HG02973 (cell line): ENCODE measurements around the gene CCDC8.
"Not testable (repeated sequence)": the region's sequence is repeated elsewhere in the genome, so short reads cannot be mapped to it uniquely, and the experiment has no call there.

ENCODE experiments used
- ATAC-seq: cut with Tn5 transposase; IDR thresholded peaks from one replicate; pipeline ENCODE4 v1.9.1; 2021; ENCODE audit warnings: moderate library complexity; ENCODE audit not compliant: unreplicated experiment

Gene CCDC8

DNA sequence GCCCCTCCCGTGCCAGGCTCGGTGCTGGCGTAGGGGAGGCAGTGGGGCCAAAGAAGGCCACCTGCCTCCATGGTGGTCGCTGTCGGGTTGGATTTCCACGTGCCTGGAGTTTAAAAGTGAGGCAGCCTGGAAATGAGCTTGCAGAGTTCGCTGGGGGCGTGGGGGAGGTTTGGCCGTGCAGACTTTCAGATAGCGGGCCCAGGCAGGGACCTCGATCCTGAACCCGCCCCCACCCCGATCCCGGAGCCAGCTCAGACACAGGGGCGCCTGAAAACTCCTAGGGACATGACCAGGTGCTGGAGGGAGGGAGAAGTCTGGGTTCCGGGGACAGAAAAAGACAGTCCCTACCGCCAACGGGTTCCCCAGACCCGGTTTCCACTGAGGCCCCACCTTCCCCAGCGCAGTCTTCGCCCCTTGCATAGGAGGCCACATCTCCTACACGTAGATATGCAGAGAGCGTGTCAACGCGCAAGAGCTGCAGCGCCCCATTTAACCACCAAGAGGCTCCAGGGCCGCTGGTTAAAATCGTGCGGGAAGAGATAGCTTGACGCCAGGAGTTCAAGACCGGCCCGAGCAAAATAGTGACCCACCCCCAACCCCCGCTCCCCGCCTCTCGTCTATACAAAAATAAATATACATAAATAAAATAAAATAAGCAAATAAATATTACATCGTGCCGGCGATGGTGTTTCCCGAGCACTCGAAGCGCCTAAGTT, 8.5 kb downstream of the CCDC8 start:
- no peak for ATAC-seq

DNA sequence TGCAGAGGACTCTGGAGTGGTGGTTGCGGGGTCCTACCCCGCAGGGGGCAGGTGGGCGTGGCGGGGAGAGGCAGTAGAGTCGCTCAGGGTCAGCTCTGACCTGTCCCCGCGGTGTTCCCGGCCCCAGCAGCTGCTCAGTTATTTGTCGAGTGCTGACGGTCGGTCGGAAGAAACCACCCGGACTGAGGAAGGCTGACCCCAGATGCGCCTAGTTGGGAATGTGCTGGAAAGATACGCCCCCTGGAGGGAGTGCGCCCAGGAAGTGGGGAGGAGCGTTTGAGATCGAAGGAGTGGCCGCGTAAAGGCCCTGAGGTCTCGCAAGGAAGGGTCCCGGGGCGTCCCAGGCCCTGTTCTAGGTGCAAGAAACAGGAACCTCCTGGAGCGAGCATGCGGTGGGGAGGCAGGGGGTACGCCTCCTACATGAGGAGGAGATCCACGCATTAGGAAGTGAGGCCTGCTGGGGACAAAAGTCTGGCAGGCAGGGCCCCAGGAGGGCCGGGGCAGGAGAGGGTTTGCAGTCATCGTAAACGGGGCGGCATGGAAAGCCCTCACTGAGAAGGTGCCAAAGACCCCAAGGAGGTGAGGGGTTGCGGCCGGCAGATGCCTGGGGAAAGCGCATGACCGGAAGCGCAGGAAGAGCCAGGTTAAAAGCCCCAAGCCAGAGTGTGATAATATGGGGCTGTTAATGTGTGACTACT, 9.2 kb downstream of the CCDC8 start:
- ATAC-seq, result no peak

DNA sequence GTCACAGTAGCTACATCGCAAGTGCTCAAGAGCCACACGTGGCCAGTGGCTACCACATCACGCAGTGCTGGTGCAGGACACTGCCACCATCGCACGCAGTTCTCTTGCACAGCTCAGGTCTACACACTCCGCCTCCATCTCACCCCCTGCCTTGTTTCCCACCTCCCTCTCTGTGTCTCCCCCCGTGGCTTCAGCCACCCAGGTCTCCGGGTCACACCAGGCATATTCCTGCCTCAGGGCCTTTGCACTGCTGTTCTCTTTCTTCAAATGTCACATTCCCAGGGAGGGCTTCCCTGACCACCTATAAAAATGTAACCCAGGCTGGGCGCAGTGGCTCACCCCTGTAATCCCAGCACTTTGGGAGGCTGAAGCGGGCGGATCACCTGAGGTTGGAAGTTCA, 10.6 kb downstream of the CCDC8 start:
- ATAC-seq, result no peak

DNA sequence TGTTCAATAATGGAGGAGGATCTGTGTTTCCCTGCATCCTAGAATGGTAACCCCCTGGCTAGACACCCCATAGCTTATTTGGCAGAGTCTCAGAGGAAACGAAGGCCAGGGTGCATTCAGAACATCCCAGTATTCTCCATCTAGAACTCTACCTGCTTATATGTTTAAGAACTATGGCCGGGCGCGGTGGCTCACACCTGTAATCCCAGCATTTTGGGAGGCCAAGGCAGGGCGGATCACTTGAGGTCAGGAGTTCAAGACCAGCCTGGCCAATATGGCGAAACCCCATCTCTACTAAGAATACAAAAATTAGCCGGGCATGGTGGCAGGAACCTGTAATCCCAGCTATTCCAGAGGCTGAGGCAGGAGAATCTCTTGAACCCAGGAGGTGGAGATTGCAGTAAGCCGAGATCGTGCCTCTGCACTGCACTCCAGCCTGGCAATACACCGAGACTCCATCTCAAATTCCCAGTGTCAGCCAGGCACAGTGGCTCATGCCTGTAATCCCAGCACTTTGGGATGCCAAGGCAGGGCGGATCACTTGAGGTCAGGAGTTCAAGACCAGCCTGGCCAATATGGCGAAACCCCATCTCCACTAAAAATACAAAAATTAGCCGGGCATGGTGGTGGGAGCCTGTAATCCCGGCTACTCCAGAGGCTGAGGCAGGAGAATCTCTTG, 15.4 kb downstream of the CCDC8 start:
- ATAC-seq, result not testable (repeated sequence)

DNA sequence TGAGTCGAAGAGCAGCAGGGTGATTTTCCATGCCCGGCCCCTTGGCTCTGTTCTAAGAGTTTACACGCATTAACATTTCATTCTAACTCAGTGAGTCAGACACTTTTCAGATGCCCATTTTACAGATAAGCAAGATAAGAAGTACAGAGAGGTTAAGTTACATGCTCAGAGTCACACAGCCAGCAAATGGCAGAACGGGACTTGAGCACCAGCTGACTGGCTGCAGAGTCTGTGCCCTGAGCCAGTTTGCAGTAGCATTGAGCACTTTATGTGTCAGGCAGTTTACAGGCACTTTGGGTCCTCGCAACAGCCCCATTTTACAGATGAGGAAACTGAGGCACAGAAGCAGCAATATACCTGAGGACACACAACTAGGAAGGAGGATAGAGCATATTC, 19.0 kb downstream of the CCDC8 start:
- ATAC-seq, result no peak

DNA sequence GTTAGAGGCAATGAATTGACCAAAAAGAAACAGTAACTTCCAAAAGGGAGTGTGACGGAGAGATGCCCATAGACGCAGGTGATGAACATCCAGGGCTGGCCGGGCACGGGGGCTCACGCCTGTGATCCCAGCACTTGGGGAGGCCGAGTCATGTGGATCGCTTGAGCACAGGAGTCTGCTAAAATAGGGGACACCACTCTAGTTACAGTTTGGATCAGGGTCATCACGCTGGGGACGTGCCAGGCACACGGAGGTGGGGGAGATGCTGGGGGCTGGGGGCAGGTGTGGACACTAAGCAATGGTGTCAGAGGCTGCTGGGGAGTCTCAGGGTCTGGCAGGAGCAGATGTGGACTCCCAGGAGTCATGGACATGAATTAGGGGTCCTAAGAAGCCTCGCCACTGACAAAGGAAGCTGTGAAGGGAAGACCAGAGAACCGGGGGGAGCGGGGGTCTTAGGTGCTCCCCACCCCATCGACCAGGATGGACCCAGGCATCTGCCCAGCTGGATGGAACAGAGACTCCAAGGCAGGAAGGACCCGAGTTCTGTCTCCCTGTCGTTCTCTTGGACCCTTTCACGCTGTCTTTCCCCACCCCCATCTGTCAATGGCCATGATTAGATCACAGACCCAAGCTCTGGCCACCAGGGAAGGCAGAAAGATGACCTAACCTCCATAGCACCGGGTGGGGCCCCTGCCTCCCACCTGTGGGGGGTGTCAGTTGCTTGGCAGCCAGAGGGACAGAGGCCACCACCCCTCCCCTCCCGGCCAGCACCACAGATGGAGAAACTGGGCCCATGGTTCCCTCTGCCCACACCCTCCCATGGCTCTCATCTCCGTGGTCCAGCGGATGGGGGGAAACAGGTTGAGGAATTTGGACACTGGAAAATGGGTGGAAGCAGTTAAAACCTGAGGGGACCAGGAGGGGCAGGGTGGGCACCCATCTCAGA, 19.6 kb downstream of the CCDC8 start:
- no peak for ATAC-seq

DNA sequence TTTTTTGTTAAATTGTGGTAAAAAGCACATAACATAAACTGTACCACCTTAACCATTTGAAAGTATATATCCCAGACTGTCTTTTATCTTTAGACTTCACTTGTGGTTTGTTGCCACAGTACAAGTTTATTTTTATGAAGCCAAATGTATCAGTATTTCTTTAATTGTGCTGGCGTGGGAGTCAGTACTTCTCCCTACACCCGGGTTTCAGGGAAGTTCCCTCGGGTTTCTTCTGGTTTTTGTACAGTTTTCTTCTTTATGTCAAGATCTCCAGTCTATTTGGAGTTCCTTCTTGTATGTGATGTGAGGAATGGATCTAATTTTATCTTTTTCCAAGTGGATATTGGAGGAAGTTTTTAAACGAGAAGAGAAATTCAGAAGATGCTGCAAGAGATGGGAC, 20.5 kb downstream of the CCDC8 start:
- ATAC-seq, result no peak

DNA sequence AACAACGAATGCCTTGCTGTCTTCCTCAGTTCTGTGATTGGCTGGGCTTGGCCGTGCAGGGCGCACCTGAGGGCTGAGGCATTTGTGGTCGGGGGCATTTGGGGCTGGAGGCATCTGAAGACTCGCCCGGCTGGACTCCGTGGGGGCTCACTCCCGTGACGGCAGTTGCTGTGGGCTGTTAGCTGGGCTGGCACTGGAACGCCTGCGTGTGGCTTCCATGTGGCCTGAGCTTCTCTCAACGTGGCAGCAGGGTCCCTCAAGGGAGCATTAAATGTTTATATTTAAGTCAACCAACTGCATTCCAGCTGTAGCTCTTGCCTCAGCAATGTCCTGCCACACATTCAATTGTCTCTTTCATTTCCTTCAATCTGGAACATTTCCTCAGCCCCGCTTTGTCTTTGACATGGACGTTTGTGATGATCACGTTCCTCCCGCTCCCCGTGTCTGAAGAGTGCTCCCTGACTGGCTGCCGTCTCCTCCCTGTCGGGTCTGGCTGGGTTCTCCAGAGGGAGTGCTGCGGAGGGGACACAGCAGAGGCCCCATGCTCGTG, 21.0 kb downstream of the CCDC8 start:
- no peak for ATAC-seq

DNA sequence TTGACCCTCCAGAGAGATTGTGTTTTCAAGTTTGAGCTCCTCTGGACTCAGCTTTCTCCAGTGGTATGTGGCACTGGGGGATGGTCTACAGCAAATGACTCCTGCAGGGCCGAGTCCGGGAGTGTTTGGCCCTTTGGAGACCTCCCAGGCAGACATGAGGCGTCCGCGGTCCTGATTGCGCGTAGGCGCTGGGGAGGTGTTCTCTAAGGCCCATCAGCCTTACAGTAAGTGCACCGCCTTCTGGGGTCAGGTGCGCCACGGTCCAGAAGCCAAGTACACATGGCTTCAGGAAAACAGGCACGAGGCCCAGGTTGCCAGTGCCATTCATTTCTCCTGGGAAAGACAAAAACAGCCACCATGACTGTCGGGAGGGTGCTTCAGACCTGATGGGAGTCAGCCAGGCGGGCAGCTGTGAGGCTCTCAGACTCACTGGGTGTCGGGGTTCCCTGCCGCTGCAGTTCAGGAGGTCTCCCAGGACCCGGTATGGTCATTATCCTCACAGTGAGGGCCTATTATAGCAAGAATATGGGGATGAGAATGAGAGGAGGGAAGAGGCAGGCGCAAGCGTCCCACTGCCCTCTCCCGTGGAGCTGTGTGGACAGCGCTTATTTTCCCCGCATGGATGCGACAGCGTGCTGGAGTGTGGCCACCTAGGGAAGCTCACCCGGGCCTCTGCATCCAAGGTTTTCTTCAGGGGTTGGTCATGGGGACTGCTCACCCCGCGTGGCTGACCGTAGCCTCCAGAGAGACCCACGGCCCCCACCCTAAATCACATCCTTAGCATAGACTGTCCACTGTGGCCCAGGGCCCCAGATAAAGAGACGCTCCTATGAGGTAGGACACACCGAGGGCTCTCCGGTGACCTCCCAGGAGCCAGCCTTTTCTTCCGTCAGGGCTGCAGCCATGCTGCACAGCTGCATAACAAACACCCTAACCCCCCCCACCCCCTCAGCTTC, 21.8 kb downstream of the CCDC8 start:
- no peak for ATAC-seq

DNA sequence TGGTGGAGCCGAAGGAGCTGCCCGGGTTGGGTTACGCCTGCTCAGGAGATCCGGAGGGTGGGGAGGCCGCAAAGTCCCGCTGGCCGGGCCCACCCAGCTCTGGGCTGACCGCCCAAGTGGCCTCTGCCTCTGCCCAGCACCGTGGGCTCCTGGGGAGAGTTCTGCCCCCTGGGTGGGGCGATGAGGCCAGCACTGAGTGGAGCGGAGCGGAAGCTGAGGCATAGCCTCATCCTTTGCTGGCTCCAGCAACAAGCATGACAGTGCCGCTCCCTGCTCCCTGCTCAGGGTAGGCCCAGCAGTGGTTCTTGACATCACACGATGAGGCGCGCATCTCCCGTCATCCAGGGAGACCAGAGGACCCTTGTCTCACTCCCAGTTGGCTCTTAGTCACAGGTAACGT, 22.5 kb downstream of the CCDC8 start:
- no peak for ATAC-seq

DNA sequence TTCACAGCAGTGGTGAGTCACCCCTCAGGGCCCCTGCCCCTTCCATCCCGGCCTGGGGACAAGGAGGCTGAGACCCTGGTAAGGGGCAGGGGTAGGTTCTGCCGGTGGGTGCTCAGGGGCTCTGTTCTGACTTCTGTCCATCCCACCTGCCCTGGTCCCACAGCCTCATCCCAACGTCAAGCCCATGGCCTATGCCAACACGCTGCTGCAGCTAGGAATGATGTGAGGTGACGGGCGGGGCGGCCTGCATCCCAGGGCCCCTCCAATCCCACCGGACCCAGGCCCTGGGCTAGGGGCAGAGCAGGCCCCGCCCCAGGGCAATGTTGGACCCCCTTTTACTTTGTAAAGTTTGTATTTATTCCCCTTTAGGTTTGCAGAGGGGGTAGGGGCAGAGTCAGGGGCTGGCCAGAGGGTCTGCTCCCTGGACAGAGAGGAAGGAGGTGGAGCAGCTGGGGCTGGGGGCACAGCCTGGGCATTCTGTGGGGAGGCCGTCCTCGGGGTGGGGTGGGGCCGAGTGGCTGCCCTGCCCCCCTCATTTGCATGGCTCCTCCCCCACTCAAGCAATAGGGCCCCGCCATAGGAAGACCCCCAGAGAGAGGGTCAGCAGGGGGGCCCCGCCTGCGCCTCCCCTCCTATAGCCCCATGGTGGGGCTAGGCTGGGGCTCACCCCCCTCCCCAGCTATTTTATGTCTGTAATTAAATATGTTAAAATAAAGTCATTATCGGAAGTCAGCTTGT, 23.1 kb downstream of the CCDC8 start:
- no peak for ATAC-seq

DNA sequence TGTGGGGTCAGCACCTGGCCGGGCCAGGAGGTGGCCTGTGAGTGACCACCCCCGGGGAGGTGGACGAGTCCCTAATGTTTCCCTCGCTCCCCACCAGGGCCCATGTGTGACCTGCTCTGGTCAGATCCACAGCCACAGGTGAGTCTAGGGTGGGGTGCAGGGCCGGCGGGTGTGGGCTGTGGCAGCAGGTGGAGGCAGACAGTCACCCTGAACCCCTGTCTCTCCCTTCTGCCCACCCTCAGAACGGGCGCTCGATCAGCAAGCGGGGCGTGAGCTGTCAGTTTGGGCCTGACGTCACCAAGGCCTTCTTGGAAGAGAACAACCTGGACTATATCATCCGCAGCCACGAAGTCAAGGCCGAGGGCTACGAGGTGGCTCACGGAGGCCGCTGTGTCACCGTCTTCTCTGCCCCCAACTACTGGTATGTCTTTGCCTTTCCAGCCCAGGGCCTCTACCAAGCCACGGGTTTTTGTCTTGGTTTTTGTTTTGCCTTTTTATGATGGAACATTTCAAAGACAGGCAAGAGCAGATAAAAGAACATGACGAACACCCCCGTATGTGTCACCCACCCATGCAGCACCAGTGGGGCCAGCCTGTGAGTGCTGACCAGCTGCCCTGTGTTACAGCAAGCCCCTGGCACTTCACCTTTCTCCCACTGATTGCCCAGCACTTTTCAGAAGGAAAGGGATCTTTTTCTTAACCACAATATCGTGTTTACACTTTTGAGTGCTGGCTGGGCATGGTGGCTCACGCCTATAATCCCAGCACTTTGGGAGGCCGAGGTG, 24.9 kb downstream of the CCDC8 start:
- no peak for ATAC-seq

DNA sequence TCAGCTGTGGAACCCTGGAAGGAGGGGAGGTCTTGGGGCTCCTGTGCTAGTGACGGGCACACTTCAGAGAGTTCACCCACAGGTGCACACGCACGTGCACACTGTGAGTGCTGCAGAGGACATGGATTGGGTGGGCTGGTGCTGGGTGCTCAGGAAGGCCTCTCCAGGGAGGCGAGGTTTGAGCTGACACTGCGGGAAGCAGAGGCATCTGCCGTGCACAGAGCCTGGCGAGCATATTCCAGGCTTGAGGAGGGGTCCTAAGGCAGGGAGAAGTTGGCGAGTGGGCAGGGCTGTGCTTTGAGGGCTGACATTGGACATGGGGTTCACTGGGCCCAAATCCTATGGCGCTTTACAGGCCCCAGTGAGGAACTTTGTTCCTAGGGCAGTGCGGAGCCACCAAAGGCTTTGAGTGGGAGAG, 25.6 kb downstream of the CCDC8 start:
- no peak for ATAC-seq

DNA sequence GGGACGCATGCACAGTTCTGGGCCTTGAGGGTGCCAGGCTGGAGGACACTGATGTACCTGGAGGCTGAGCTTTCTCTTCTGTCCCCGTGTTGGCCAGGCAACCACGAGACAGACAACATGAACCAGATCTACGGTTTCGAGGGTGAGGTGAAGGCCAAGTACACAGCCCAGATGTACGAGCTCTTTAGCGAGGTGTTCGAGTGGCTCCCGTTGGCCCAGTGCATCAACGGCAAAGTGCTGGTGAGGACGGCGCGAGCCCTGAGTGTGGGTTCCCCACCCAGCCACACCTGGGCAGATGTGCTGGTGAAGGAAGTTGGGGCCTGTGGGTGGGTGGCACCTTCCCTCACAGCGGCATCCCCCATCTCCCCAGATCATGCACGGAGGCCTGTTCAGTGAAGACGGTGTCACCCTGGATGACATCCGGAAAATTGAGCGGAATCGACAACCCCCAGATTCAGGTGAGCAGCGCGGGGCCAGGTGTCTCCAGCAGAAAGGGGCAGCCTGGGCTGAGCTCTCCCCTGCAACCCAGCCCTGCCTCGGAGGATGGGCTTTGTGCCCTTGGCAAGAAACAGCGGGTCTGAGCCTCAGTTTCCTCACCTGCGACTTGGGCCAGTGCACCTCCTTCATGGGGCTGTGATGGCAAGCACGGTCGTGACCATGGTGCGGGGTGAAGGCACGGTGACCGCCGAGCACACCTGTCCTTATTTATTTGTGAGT, 26.2 kb downstream of the CCDC8 start:
- ATAC-seq, result no peak

DNA sequence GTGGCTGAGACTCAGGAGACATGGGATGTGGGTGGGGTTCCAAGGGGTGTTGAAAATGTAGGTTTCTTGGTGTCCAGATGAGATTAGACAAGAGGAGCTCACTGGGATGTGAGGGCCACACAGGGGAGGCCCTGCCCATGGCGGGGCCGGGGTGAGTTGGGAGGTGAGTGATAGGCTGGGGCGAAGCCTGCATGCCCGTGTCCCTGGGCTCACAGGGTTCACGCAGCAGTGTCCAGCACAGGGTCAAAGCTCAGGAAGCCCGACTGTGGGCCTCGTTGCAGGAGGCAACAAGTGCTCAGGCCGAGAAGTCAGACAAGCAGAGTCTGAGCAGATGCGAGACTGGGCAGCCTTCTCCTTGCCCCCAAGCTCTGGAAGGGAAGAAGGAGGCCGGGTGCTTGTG, 27.2 kb downstream of the CCDC8 start:
- ATAC-seq, result no peak

DNA sequence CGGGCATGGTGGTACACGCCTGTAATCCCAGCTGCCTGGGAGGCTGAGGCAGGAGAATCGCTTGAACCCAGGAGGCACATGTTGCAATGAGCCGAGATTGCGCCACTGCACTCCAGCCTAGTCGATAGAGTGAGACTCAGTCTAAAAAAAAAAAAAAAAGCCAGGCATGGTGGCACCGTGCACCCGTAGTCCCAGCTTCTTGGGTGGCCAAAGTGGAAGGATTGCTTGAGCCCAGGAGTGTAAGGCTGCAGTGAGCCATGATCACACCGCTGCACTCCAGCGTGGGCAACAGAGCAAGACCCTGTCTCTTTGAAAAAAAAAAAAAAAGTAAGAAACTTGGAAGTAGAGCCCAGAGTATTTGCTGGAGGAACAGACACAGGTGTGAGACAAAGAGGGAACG, 27.7 kb downstream of the CCDC8 start:
- no peak for ATAC-seq

DNA sequence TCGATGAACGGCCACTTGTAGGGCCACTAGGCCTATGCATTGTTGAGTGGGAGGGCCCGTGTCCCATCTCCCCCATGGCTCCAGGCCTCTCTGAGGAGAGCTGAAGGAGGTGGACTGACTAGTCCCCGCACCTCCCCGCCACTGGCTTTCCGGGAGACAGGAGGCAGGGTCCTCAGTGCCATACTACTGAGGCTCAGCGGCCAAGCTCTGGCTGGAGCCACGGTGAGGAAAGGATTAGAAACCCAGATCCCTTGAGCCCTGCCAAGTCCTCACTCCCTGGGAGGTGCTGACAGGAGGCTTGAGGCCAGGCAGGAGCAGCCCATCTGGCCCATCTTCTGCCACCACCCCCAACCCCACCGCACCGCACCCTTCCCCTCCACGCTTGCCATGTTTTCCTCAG, 29.0 kb downstream of the CCDC8 start:
- ATAC-seq, result no peak

DNA sequence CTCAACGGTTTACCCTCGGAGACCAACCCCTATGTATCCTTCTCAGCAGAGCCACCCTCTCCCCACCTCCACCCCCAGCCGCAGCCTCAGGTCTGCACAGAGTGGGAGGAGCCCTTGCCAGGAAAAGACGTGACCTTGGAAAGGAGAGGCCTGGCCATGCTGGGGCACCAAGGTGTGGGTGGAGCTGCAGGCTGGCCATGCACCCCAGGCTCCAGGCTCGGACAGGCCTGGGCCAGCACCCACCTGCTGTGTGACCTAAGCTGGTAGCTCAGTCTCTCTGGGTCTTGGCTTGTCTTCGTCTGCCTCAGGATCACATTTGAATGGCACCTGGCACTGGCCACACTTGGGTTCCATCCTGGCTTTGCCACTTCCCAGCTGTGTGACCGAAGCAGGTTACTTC, 29.5 kb downstream of the CCDC8 start:
- ATAC-seq, result no peak
